HUDEP-2 (cell line): ENCODE measurements around the gene F2RL2.
A peak's percentile ranks its signal among the peaks of the same experiment; 100 is the strongest.

Source experiments
- DNase-seq, 76 experiments: peaks; one replicate each; lab custom pipeline; 2025; ENCODE audit not compliant: unreplicated experiment in 76 of 76; lab: John Stamatoyannopoulos, UW

Gene F2RL2

GRCh38 chr5:76622973-76623596 is at the start of gene F2RL2:
TSS of gene F2RL2 (minus strand) at chr5:76623403. CDS start at chr5:76623230, 173 bp downstream.
- DNase-seq, result no peak

GRCh38 chr5:76672242-76672641 is 49.0 kb upstream of the F2RL2 start:
- DNase-seq, result no peak

GRCh38 chr5:76670508-76670907 is 47.3 kb upstream of the F2RL2 start:
- DNase-seq, result no peak

DNA sequence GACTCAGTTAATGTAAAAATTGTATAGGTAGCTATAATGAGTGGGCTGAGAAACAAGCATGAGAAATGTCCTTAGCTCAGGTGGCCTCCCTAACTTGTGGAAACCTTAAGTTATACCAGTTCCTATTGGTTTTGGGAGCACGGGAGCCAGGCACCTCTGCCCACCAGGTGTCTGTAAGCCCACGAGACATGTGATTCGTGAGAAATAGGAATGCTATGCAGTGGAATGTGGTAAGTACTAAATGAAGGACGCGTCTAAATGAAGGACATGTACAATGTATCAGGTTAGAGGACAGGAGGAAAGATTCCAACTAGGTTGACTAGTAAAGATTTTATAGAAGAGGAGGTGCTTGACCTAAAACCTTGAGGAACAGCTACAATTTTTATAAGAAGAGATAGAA is 46.0 kb upstream of the F2RL2 start:
- DNase-seq, result no peak

- DNase-seq, result no peak
These were observed 44.3 kb upstream of the F2RL2 start for GRCh38 chr5:76667495-76667894.

- no peak for DNase-seq
These were observed 40.9 kb upstream of the F2RL2 start for GRCh38 chr5:76664079-76664478.

GRCh38 chr5:76663573-76663972 is 40.4 kb upstream of the F2RL2 start:
- peak in 1 of 76 experiments; percentile 1 for DNase-seq

DNA sequence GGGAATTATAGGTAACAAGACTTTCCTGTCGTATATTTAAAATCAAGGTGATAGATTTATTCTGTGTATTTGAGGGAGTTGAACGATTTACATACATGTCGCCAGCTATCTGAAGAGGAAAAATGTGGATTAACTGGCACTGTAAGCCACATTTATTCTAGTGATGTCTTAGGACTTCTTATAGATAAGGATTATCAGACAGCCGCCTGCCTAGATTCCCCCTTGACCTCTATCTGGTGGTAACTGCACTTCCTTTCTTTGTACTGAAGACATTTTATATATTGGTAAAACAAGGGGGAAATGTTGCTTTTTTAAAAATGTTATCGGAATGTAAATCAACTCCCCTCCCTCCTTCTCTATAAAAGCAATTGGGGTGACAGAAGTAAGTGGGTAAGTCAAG is 39.3 kb upstream of the F2RL2 start:
- peak in 6 of 76 experiments; percentile 1 to 22 (median 5) for DNase-seq

GRCh38 chr5:76660360-76660759 is 37.2 kb upstream of the F2RL2 start:
- DNase-seq, result no peak

- DNase-seq, result peak in 43 of 76 experiments; percentile 1 to 72 (median 22)
These were observed 34.6 kb upstream of the F2RL2 start for GRCh38 chr5:76657683-76658311.

DNA sequence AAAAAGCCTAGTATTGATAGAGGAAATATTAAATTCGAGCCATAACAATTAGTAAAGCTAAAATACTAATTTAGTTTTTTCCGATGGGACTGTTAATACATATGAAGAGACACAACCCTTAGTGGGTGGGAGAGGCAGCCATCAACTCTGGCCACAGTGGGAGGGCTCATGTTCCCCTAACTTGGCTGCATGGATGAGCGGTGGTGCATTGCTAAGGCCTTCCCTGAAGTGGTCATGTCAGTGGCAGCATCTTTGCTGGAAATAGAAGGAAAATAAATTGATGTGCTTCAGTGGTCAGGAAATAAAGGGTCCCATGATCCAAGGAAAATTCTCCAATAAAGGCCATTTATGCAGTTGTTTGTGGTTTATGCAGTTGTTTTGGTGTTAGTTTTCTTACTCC is 33.9 kb upstream of the F2RL2 start:
- DNase-seq, result no peak

DNA sequence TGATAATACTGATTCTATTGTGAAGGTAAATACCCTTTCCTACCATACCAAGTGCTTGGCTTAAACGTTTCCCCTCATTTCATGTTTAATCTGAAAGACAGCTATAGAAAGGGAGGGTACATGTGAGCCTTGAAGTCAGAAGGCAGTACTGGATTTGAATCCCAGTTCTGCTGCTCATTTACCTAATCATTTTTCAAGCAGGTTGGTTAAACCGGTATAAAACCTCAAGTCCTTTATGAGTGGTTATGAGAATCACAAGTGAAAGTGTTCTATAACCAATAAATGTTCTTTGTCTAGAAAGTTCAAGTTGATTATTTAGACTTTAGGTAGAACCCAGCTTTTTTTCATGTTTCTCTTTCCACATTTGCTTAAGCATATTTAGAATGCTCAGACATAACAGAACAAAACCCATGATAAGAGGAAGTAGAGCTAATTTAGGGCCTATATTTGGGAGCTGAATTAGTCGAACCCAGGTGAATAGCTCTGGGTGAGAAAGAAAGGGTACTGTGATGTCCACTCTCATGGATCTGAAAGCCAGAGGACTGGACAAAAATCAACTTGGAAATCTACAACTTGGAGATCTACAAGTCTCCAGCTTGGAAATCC is 29.7 kb upstream of the F2RL2 start:
- DNase-seq, result no peak

GRCh38 chr5:76649140-76649539 is 25.9 kb upstream of the F2RL2 start:
- no peak for DNase-seq

DNA sequence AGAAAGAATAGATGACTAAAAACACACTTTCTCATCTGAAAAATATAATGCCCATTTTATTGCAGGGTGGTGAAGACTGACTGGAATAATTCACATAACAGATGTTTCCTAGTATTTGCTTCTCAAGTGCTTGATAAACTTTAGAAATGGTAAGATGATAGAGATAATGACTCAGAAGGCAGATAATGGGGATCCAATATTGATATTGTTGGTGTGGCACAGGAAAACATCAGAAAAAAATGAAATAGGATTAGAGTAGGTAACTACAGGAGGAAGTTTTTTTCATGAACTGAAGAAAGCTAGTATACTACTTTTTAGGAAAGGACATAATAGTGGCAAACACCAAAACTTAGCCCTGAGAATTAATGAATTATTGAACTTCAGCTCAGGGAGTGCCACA is 20.2 kb upstream of the F2RL2 start:
- no peak for DNase-seq

GRCh38 chr5:76642390-76643040 is 19.3 kb upstream of the F2RL2 start:
- no peak for DNase-seq

DNA sequence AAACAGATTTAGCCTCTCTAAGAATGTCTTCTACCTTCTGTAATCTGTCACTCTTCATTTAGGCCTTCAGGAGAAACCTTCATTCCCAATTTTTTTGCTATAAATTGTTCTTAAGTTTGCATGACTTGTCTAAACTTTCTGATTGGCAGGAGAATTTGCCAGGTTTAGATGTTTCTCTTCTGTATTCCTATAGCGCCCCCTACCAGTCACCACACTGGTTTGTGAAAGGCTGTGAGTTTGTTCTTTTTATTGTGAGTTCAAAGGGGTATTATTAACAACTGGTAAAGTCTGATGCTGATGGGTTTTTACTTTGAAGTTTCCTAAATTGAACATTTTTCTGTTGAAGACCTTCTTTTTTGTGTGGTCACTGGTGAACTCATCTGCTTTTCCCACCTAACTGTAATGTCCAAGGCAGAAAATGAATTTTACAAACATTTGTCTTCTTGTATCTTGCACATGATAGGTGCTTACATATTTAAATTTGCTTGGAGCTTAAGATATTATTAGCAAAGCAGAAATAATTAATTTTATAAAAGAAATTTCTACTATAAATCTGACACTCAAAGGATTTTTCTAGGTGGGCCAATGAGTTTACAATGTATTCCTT is 18.4 kb upstream of the F2RL2 start:
- DNase-seq, result peak in 50 of 76 experiments; percentile 2 to 71 (median 31)

DNA sequence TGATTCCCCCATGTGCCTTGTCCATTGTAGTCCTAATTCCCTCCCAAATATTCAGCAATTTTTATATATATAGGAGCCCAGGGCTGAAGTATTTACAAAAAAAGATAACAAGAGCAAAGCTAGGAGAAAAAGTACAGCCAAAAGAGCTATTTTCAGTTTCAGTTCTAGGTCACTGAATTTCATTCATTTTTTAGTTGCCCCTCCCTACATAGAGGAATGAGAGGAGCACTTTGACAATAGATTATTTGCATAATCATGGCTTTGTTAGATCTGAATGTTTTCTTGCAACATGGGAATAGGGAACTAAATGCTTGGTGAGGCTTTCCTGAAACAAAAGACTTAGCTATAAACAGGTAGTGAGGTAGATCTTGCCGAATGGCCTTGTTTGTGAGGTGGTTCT is 15.3 kb upstream of the F2RL2 start:
- DNase-seq, result no peak

DNA sequence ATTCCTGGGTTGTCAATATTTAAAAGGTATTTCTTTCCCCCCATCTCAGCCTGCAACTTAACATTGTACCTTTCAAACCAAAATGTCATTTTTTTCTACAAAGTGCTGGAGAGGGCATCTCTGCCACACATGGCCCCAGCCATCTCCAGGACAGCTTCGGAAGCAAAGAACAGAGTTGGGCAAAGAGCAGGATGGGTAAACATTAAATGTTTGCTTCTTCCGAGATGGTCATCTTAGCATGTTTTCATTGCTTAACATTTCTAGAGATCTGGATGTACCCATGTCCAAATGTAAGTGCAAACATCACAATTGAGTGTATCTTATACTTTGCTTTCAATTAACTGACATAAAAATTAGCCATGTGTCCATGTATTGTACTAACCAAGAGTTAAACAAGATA is 14.3 kb upstream of the F2RL2 start:
- no peak for DNase-seq

DNA sequence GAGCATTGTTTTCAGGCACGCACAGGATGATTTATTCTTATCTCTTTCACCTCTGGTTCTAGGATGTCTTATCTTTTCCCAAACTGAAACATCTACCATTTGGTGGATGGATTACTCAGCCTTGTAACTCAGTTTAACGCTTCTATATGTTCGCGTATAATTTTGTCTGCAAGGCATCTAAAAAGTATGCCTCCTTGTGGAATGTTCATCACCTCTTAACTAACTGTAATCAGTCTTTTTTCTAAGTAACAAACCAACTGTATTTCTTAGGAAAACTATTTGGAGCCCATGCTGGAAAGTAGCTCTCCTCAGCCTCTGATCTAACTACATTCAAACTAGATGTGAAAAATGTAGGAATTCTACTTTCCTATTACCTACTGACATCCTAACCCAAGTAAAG is 11.5 kb upstream of the F2RL2 start:
- no peak for DNase-seq

GRCh38 chr5:76626738-76627137 is 3.5 kb upstream of the F2RL2 start:
- no peak for DNase-seq

DNA sequence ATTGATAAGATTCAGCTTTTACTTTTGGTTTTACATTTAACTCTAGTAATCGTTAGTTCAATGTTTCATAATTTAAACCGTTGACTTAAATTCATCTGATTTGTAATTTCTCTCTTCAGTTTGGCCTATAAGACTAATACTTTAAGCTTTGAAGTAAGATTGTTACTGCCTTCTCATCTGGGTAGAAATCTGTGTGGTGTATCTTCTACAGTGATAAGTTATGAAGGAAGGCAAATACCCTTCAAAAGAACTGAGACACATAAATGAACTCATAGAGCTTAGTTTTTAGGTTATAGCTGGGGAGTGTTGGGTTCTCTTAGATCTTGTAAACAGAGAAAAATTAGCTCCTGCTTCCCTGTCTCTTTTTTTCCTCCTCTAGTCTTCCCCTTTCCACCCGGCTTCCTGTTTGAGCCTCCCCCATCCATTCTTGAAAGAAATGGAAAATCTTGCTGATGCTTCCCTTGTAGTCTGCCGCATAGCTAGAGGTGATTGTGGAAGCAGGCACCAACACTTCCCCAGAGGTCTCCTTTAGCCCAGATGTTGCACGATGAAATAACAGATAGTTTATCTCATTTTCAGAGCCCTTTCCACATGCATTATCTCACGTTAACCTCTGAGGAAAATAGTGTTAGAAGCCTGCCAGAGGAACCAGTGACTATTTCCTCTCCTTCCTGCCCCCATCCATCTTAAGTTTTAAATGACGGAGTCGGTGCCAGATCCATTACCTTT is 2.0 kb upstream of the F2RL2 start:
- DNase-seq, result no peak
